ENCODE data around the gene DIP2A. TPM values are rescaled to one million over a fixed set of nuclear protein-coding genes. Genes with fewer than 3 reads are reported as not detected.

DIP2A gene
- total and polyA plus RNA-seq, 2 of the 8 experiments (the other 6 are each of a cell fraction or from before 2014, with no cell fraction given): 16.0 to 27.1 TPM

GRCh38 chr21:46527801-46528200 is 69.1 kb downstream of the DIP2A start:
- no peak overlapping the region; the same call in 1 of the 2 replicates for H4K8ac ChIP-seq (ENCODE audit: extremely low read depth, insufficient read depth, low read length)
- 84% methylated on average over 4 of the region's 4 CpGs; no CpG with 5 or more reads in 1 of the 2 experiments for WGBS, 2 experiments (ENCODE audit: extremely low coverage in 1 of 2, insufficient coverage in 1 of 2, insufficient read length in 1 of 2, insufficient replicate concordance in 2 of 2, low coverage in 1 of 2, low lambda C conversion rate in 2 of 2, missing lambda C conversion rate in 1 of 2)
- no peak overlapping the region for H3K18ac ChIP-seq (ENCODE audit: extremely low read depth, low read length)
- H4K91ac ChIP-seq (replicated peaks; ENCODE audit: insufficient read length, low read length): no peak overlapping the region
- no peak overlapping the region for H2BK15ac ChIP-seq (ENCODE audit: low read length)
- H3K23me2 ChIP-seq (ENCODE audit: low read depth, low read length): no peaks in the 10 kb centered on the region
- no peak overlapping the region for H3K56ac ChIP-seq (replicated peaks; ENCODE audit: insufficient read length, low read depth, low read length)
- no peaks in the 10 kb centered on the region for H3K27me3 ChIP-seq (replicated peaks in 1 of 4; ENCODE audit: control insufficient read depth in 3 of 4, extremely low read depth in 1 of 4, insufficient read depth in 3 of 4, low read length in 3 of 4)
- TF ChIP-seq CHD1 (IDR thresholded peaks at IDR 0.05; ENCODE audit: low read depth, low read length): no peak
- no peak for TF ChIP-seq TBP (IDR thresholded peaks at IDR 0.05; ENCODE audit: low read depth, low read length)
- no peak for TF ChIP-seq CREB1 (IDR thresholded peaks at IDR 0.05)
- TF ChIP-seq SP4 (IDR thresholded peaks at IDR 0.05; ENCODE audit: low read length): no peak
- TF ChIP-seq EZH2 (IDR thresholded peaks at IDR 0.05; ENCODE audit: low read depth, low read length, severe bottlenecking): no peak
- no peak for TF ChIP-seq CBX5 (IDR thresholded peaks at IDR 0.05; ENCODE audit: low read depth, low read length)
- TF ChIP-seq GTF2F1 (IDR thresholded peaks at IDR 0.05; ENCODE audit: borderline replicate concordance, low read depth, low read length): no peak
- TF ChIP-seq KDM5A (IDR thresholded peaks at IDR 0.05; ENCODE audit: low read length): no peak
- TF ChIP-seq YY1 (IDR thresholded peaks at IDR 0.05; ENCODE audit: low read depth, low read length): no peak
- no peak for TF ChIP-seq RFX5 (IDR thresholded peaks at IDR 0.05; ENCODE audit: borderline replicate concordance, low read depth, low read length)
- no peak for TF ChIP-seq TAF1 (IDR thresholded peaks at IDR 0.05; ENCODE audit: low read depth, low read length)
- H2BK120ac ChIP-seq (replicated peaks; ENCODE audit: low read depth, low read length): no peak overlapping the region
- no peak overlapping the region for H2BK12ac ChIP-seq (ENCODE audit: low read depth, low read length)
- no peak overlapping the region for H3K27ac ChIP-seq (ENCODE audit: low read depth, low read length)
- H3K9me3 ChIP-seq (ENCODE audit: insufficient read depth in 2 of 2, low read depth in 1 of 2, low read length in 1 of 2): no peaks in the 10 kb centered on the region
- no peaks in the 10 kb centered on the region for H3K4me1 ChIP-seq (replicated peaks in 1 of 4; ENCODE audit: control insufficient read depth in 3 of 4, insufficient read depth in 4 of 4, low read length in 3 of 4)
- no peak overlapping the region for H3K4ac ChIP-seq (replicated peaks; ENCODE audit: insufficient read length, low read depth, low read length)
- ChIA-PET CTCF (ENCODE audit: partially characterized antibody) (interaction anchor here (1.5 kb wide), 1 partner anchor 9 kb away, joined by 4 read pairs; no protein-coding TSS in a partner anchor), POLR2A (ENCODE audit: partially characterized antibody) (no interaction called here)
- FAIRE-seq: no peak
- H3K9ac ChIP-seq (replicated peaks in 1 of 4; ENCODE audit: extremely low read depth in 1 of 4, low read depth in 3 of 4, low read length in 3 of 4): no peak overlapping the region
- H2AK5ac ChIP-seq (ENCODE audit: low read depth, low read length): no peak overlapping the region
- H2AFZ ChIP-seq (ENCODE audit: low read length): no peak overlapping the region
- no peak overlapping the region for H3K4me2 ChIP-seq (ENCODE audit: insufficient read depth in 1 of 2, low read depth in 2 of 2, low read length in 2 of 2)
- 0 out of 2 replicates have a peak, but pooled peaks cover 3% of the 10 kb centered on the region for H3K79me1 ChIP-seq (ENCODE audit: low read depth, low read length)
- H3K36me3 ChIP-seq (ENCODE audit: control insufficient read depth in 2 of 4, insufficient read depth in 4 of 4, low read length in 3 of 4): peaks cover 0 to 6% (median 2%) of the 10 kb centered on the region in 4 experiments; a peak in 4 of 8 replicates
- H2BK5ac ChIP-seq (ENCODE audit: low read depth, low read length): no peak overlapping the region
- H3K4me3 ChIP-seq (ENCODE audit: extremely low read depth in 1 of 4, insufficient read depth in 2 of 4, low read depth in 3 of 4, low read length in 4 of 4): no peak overlapping the region
- no peaks in the 10 kb centered on the region for H3K79me2 ChIP-seq (ENCODE audit: control insufficient read depth in 1 of 2, insufficient read depth in 2 of 2, low read length in 2 of 2)
- H4K20me1 ChIP-seq (replicated peaks in 1 of 2; ENCODE audit: control insufficient read depth in 1 of 2, insufficient read depth in 2 of 2, low read length in 2 of 2): no peaks in the 10 kb centered on the region
- no peak for DNase-seq (ENCODE audit: low read depth in 1 of 2, low spot score in 2 of 2)
- no peak overlapping the region for H3K23ac ChIP-seq (ENCODE audit: insufficient read length)
- H4K5ac ChIP-seq (ENCODE audit: insufficient read length, low read depth, low read length): no peak overlapping the region
- H2BK20ac ChIP-seq (ENCODE audit: low read length): no peak overlapping the region
- H3K14ac ChIP-seq (ENCODE audit: insufficient read length): no peak overlapping the region
